Spleen (tissue), 11 donors: Measurements from ENCODE around the gene HOXD13. TPM values are rescaled to one million over a fixed set of nuclear protein-coding genes. Genes with fewer than 3 reads are reported as not detected.

Experiments
- DNase-seq: peaks from one replicate; pipeline ENCODE4 v3.0.0-alpha.2; 2020
- H3K27ac ChIP-seq, 8 donors: fragments of 200-600 bp; sonication (generic) in 7 of 8; 1 replicate in 4 of 8; 2 replicates in 4 of 8; pipeline versions ENCODE4 v1.5.0 to v1.8.0; 2016 to 2021; ENCODE audit warnings: inconsistent platforms in 4 of 8, mild to moderate bottlenecking in 4 of 8, moderate library complexity in 1 of 8
- H3K27me3 ChIP-seq, 7 donors: fragments of 200-600 bp; sonication (generic) in 6 of 7; replicated peaks in 1 of 7; 1 replicate in 4 of 7; 2 replicates in 3 of 7; pipeline versions ENCODE4 v1.5.0 to v1.8.0; 2016 to 2021; ENCODE audit warnings: inconsistent platforms in 3 of 7, mild to moderate bottlenecking in 1 of 7
- H3K36me3 ChIP-seq, 6 donors: fragments of 200-600 bp; sonication (generic) in 5 of 6; 1 replicate in 4 of 6; 2 replicates in 2 of 6; pipeline versions ENCODE4 v1.5.0 to v1.8.0; 2016 to 2021; ENCODE audit warnings: inconsistent platforms in 2 of 6
- H3K4me1 ChIP-seq, 6 donors: fragments of 200-600 bp; sonication (generic) in 5 of 6; 1 replicate in 3 of 6; 2 replicates in 3 of 6; pipeline versions ENCODE4 v1.5.0 to v1.8.0; 2016 to 2021; ENCODE audit warnings: inconsistent platforms in 3 of 6
- H3K4me3 ChIP-seq, 8 donors: fragments of 200-600 bp; sonication (generic) in 7 of 8; 1 replicate in 4 of 8; 2 replicates in 4 of 8; pipeline versions ENCODE4 v1.5.0 to v1.8.0; 2016 to 2021; ENCODE audit warnings: inconsistent platforms in 4 of 8, mild to moderate bottlenecking in 4 of 8, moderate library complexity in 2 of 8
- H3K9me3 ChIP-seq, 8 donors: fragments of 200-600 bp; sonication (generic) in 7 of 8; 1 replicate in 4 of 8; 2 replicates in 4 of 8; pipeline versions ENCODE4 v1.5.0 to v1.8.0; 2016 to 2021; ENCODE audit warnings: inconsistent platforms in 4 of 8
- POLR2A ChIP-seq, 3 donors: fragments of 450-650 bp; IDR thresholded peaks; one replicate each; pipeline ENCODE4 v1.5.1; 2017; ENCODE audit warnings: antibody characterized with exemption in 3 of 3, mild to moderate bottlenecking in 1 of 3
- POLR2AphosphoS5 ChIP-seq, 3 donors: sonication (generic); formaldehyde crosslinking; IDR thresholded peaks; one replicate each; pipeline ENCODE4 v1.5.1; 2017; ENCODE audit warnings: antibody characterized with exemption in 3 of 3
- WGBS, 5 donors: extraction: QIAGEN DNeasy Blood & Tissue Kit in 3 of 5; methylation state at CpG; one replicate each; pipeline versions ENCODE4 v1.1.5 to v1.1.7; 2013 to 2018; 5-methylcytosine and 5-hydroxymethylcytosine counted together
- intact Hi-C: fragments of 100-400 bp; cut with DNase I; formaldehyde crosslinking; loops from one replicate; pipeline ENCODE4 v1.15.0; 2023; ENCODE audit warnings: low total_unique reads
- polyA plus RNA-seq, 3 donors: library from polyadenylated mRNA; stranded (reverse); fragments of 200-250 nt; gene quantifications; one replicate each; pipeline ENCODE4 v1.2.1, GENCODE V29; 2013
- total RNA-seq, 7 donors: library from RNA; depleted of rRNA in 3 of 7; stranded (reverse); fragments of >200 nt in 3 of 7; fragmentation: NEBNext Ultra II Directional in 4 of 7; extraction: Animal tissue kit (Norgen Biotek cat#: 25700) in 4 of 7; gene quantifications; one replicate each; pipeline versions ENCODE4 v1.1.0 to v1.2.1, GENCODE V29; 2016 to 2021
- TF ChIP-seq, protein P1 (sequence below), 11 experiments: fragments of 200-600 bp in 7 of 11; fragments of 450-650 bp in 4 of 11; sonication (generic) in 4 of 11; IDR thresholded peaks in 8 of 11; conservative IDR thresholded peaks in 3 of 11; 1 replicate in 7 of 11; 2 replicates in 4 of 11; pipeline versions ENCODE4 v1.4.0 to v1.8.0; 2016 to 2021; ENCODE audit warnings: antibody characterized with exemption in 11 of 11, inconsistent platforms in 4 of 11, mild to moderate bottlenecking in 1 of 11
- donor health status: healthy with polysubstance abuse.
- donor health status: DM: no; HTN: no; CAD: no; lungs with moderate emphysema.
- donor health status: DM: no; HTN: no; CAD: no.
- donor health status: Bipolar disorder and iron deficiency.
- donor health status: healthy.
- donor health status: DM: no; HTN: no; CAD: no.
- donor health status: DM: yes; HTN: yes; CAD: no.

HOXD13 gene
- total and polyA plus RNA-seq, 10 donors = not detected

- H3K27me3 ChIP-seq = peaks cover 14 to 100% (median 100%) of the 10 kb centered on the region in 7 donors
- H3K4me1 ChIP-seq = peaks cover 5 to 33% (median 23%) of the 10 kb centered on the region in 6 donors
- WGBS, 5 donors = 6 to 21% (median 9%) methylated on average over 39 to 58 of the region's 58 CpGs
- no peaks in the 10 kb centered on the region for H3K36me3 ChIP-seq
- TF ChIP-seq POLR2A (IDR thresholded peaks at IDR 0.05) = no peak
- no peak for TF ChIP-seq POLR2AphosphoS5 (IDR thresholded peaks at IDR 0.05)
- TF ChIP-seq, protein P1, sequence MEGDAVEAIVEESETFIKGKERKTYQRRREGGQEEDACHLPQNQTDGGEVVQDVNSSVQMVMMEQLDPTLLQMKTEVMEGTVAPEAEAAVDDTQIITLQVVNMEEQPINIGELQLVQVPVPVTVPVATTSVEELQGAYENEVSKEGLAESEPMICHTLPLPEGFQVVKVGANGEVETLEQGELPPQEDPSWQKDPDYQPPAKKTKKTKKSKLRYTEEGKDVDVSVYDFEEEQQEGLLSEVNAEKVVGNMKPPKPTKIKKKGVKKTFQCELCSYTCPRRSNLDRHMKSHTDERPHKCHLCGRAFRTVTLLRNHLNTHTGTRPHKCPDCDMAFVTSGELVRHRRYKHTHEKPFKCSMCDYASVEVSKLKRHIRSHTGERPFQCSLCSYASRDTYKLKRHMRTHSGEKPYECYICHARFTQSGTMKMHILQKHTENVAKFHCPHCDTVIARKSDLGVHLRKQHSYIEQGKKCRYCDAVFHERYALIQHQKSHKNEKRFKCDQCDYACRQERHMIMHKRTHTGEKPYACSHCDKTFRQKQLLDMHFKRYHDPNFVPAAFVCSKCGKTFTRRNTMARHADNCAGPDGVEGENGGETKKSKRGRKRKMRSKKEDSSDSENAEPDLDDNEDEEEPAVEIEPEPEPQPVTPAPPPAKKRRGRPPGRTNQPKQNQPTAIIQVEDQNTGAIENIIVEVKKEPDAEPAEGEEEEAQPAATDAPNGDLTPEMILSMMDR (IDR thresholded peaks at IDR 0.05 in 8 of 11, conservative IDR thresholded peaks at IDR 0.05 in 3 of 11) = no peak
- peaks cover 0 to 6% (median 0%) of the 10 kb centered on the region in 8 donors for H3K9me3 ChIP-seq
- DNase-seq = no peak
- no peak overlapping the region for H3K4me3 ChIP-seq
- no peak overlapping the region for H3K27ac ChIP-seq
- intact Hi-C loops = no loop called here
These were observed 20.9 kb upstream of the HOXD13 start for GRCh38 chr2:176071330-176072291.

DNA sequence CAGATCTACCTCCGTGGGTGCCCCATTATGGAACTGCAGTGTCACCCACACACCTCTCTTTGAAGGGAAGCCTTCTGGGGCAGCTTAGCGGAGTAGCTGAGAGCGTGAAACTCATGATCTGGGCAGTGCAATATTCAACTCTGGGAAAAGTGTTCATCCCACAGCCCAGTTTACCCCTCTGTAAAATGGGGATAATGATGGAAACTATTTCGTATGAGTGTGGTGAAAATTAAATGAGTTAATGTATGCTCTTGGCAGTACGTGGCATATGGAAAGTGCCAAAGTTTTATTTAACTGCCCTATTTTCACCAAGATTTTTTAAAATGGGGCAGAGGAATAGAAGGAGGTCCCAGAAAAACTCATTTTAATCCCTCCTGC is 20.2 kb upstream of the HOXD13 start:
- 26 to 35% (median 33%) methylated on average over 5 of the region's 5 CpGs for WGBS, 5 donors
- TF ChIP-seq POLR2AphosphoS5 (IDR thresholded peaks at IDR 0.05) = no peak
- TF ChIP-seq, protein P1 (IDR thresholded peaks at IDR 0.05 in 8 of 11, conservative IDR thresholded peaks at IDR 0.05 in 3 of 11) = no peak
- TF ChIP-seq POLR2A (IDR thresholded peaks at IDR 0.05) = no peak
- H3K4me3 ChIP-seq = no peak overlapping the region
- H3K9me3 ChIP-seq = peaks cover 0 to 6% (median 0%) of the 10 kb centered on the region in 8 donors
- peaks cover 14 to 100% (median 100%) of the 10 kb centered on the region in 7 donors for H3K27me3 ChIP-seq
- H3K27ac ChIP-seq = no peak overlapping the region
- peaks cover 0 to 27% (median 16%) of the 10 kb centered on the region in 6 donors for H3K4me1 ChIP-seq
- H3K36me3 ChIP-seq = no peaks in the 10 kb centered on the region
- intact Hi-C loops = no loop called here
- DNase-seq = no peak

GRCh38 chr2:176072951-176073904 is 19.3 kb upstream of the HOXD13 start:
- Histone ChIP-seq H3K36me3 (no peaks in the 10 kb centered on the region), H3K27me3 (peaks cover 14 to 100% (median 100%) of the 10 kb centered on the region in 7 donors), H3K9me3 (peaks cover 0 to 6% (median 0%) of the 10 kb centered on the region in 8 donors), H3K27ac (no peak overlapping the region), H3K4me3 (no peak overlapping the region), H3K4me1 (peaks cover 0 to 17% (median 8%) of the 10 kb centered on the region in 6 donors)
- DNase-seq = no peak
- TF ChIP-seq POLR2A (IDR thresholded peaks at IDR 0.05) = no peak
- TF ChIP-seq, protein P1 (IDR thresholded peaks at IDR 0.05 in 8 of 11, conservative IDR thresholded peaks at IDR 0.05 in 3 of 11) = no peak
- TF ChIP-seq POLR2AphosphoS5 (IDR thresholded peaks at IDR 0.05) = no peak
- 5 to 6% (median 6%) methylated on average over 26 to 29 of the region's 29 CpGs for whole genome bisulfite sequencing, 5 donors
- intact Hi-C loops = no loop called here
